Astrocyte (in vitro differentiated cells and primary cell): ENCODE data around the gene EFCAB6. TPM values are rescaled to one million over a fixed set of nuclear protein-coding genes. Genes with fewer than 3 reads are reported as not detected.

ENCODE experiments used
- DNase-seq: peaks from one replicate; pipeline ENCODE4 v3.0.0-alpha.2; 2010; ENCODE audit warnings: low read depth
- FAIRE-seq: peaks from 2 replicates; lab custom pipeline; 2011; peaks lifted over from hg19 to GRCh38; lab: Jason Lieb, UNC
- H2AFZ ChIP-seq: 2 replicates; pipeline ENCODE4 v1.6.0; 2012; ENCODE audit warnings: low read depth, low read length, inconsistent platforms
- H3K27ac ChIP-seq: 2 replicates; pipeline ENCODE4 v1.5.1; 2011; ENCODE audit warnings: low read depth, low read length, inconsistent platforms
- H3K27me3 ChIP-seq: 2 replicates; pipeline ENCODE4 v1.6.0; 2011; ENCODE audit warnings: low read length, inconsistent platforms; ENCODE audit not compliant: insufficient read depth
- H3K36me3 ChIP-seq: 2 replicates; pipeline ENCODE4 v1.5.1; 2011; ENCODE audit warnings: low read length, inconsistent platforms; ENCODE audit not compliant: insufficient read depth
- H3K4me1 ChIP-seq: 2 replicates; pipeline ENCODE4 v1.5.1; 2011; ENCODE audit warnings: low read length, inconsistent platforms; ENCODE audit not compliant: insufficient read depth
- H3K4me2 ChIP-seq: 2 replicates; pipeline ENCODE4 v1.6.0; 2012; ENCODE audit warnings: low read length, inconsistent platforms
- H3K4me3 ChIP-seq: 2 replicates; pipeline ENCODE4 v1.5.1; 2011; ENCODE audit warnings: low read depth, mild to moderate bottlenecking, low read length, inconsistent platforms; ENCODE audit not compliant: insufficient read depth
- H3K79me2 ChIP-seq: 2 replicates; pipeline ENCODE4 v1.6.0; 2012; ENCODE audit warnings: mild to moderate bottlenecking, low read length, inconsistent platforms; ENCODE audit not compliant: insufficient read depth
- H3K9ac ChIP-seq: 2 replicates; pipeline ENCODE4 v1.6.0; 2012; ENCODE audit warnings: mild to moderate bottlenecking, low read length, inconsistent platforms
- H3K9me3 ChIP-seq: 2 replicates; pipeline ENCODE4 v1.5.1; 2012; ENCODE audit warnings: low read depth, mild to moderate bottlenecking, low read length, inconsistent platforms; ENCODE audit not compliant: insufficient read depth
- H4K20me1 ChIP-seq: 2 replicates; pipeline ENCODE4 v1.6.0; 2012; ENCODE audit warnings: low read length, inconsistent platforms; ENCODE audit not compliant: insufficient read depth
- H3K27ac Mint-ChIP-seq: one replicate; pipeline ENCODE4 v1.8.0; 2021; ENCODE audit warnings: mild to moderate bottlenecking, mixed read lengths; ENCODE audit not compliant: unreplicated experiment
- H3K27me3 Mint-ChIP-seq: one replicate; pipeline ENCODE4 v1.8.0; 2021; ENCODE audit warnings: low read depth, mixed read lengths; ENCODE audit not compliant: unreplicated experiment
- H3K36me3 Mint-ChIP-seq: one replicate; pipeline ENCODE4 v1.8.0; 2021; ENCODE audit warnings: low read depth, mixed read lengths; ENCODE audit not compliant: unreplicated experiment
- H3K4me1 Mint-ChIP-seq: one replicate; pipeline ENCODE4 v1.8.0; 2021; ENCODE audit warnings: low read depth, mixed read lengths; ENCODE audit not compliant: unreplicated experiment
- H3K4me3 Mint-ChIP-seq: one replicate; pipeline ENCODE4 v1.8.0; 2021; ENCODE audit warnings: mild to moderate bottlenecking, moderate library complexity, mixed read lengths; ENCODE audit not compliant: unreplicated experiment
- H3K9me3 Mint-ChIP-seq: one replicate; pipeline ENCODE4 v1.8.0; 2021; ENCODE audit warnings: mild to moderate bottlenecking, mixed read lengths; ENCODE audit not compliant: unreplicated experiment
- EZH2 ChIP-seq: IDR thresholded peaks from 2 replicates; pipeline ENCODE4 v1.6.1; 2012; ENCODE audit warnings: mild to moderate bottlenecking, low read length, inconsistent platforms; ENCODE audit not compliant: insufficient read depth
- total RNA-seq: library from RNA; stranded (reverse); gene quantifications from 2 replicates; pipeline ENCODE4 v1.2.1, GENCODE V29; 2021
- TF ChIP-seq, protein P1 (sequence below): IDR thresholded peaks from 2 replicates; pipeline ENCODE4 v1.5.1; 2011; ENCODE audit warnings: low read depth, mild to moderate bottlenecking, inconsistent platforms, low read length, moderate library complexity; ENCODE audit not compliant: insufficient read depth

The EFCAB6 gene
- total RNA-seq, 1 donor from 2014 or later: 1.2 TPM

GRCh38 chr22:43539572-43540528, 272.3 kb downstream of the EFCAB6 start:
- H3K36me3 ChIP-seq: no peaks in the 10 kb centered on the region
- no peak overlapping the region for H3K27ac ChIP-seq
- H3K4me2 ChIP-seq: no peak overlapping the region
- TF ChIP-seq, protein P1, sequence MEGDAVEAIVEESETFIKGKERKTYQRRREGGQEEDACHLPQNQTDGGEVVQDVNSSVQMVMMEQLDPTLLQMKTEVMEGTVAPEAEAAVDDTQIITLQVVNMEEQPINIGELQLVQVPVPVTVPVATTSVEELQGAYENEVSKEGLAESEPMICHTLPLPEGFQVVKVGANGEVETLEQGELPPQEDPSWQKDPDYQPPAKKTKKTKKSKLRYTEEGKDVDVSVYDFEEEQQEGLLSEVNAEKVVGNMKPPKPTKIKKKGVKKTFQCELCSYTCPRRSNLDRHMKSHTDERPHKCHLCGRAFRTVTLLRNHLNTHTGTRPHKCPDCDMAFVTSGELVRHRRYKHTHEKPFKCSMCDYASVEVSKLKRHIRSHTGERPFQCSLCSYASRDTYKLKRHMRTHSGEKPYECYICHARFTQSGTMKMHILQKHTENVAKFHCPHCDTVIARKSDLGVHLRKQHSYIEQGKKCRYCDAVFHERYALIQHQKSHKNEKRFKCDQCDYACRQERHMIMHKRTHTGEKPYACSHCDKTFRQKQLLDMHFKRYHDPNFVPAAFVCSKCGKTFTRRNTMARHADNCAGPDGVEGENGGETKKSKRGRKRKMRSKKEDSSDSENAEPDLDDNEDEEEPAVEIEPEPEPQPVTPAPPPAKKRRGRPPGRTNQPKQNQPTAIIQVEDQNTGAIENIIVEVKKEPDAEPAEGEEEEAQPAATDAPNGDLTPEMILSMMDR: no peak
- no peak for TF ChIP-seq EZH2
- no peak overlapping the region for H3K9ac ChIP-seq
- H3K36me3 Mint-ChIP-seq: no peaks in the 10 kb centered on the region
- no peaks in the 10 kb centered on the region for H3K9me3 Mint-ChIP-seq
- H3K4me1 ChIP-seq: no peaks in the 10 kb centered on the region
- H3K27ac Mint-ChIP-seq: no peak overlapping the region
- no peak overlapping the region for H3K4me3 ChIP-seq
- H2AFZ ChIP-seq: no peak overlapping the region
- H3K79me2 ChIP-seq: no peaks in the 10 kb centered on the region
- H3K4me3 Mint-ChIP-seq: no peak overlapping the region
- peaks cover 45% of the 10 kb centered on the region for H3K27me3 Mint-ChIP-seq
- no peak for FAIRE-seq
- no peak for DNase-seq
- peaks cover 5% of the 10 kb centered on the region for H3K4me1 Mint-ChIP-seq
- no peaks in the 10 kb centered on the region for H3K27me3 ChIP-seq
- H3K9me3 ChIP-seq: no peaks in the 10 kb centered on the region
- no peaks in the 10 kb centered on the region for H4K20me1 ChIP-seq

- Mint-ChIP-seq H3K27ac (no peak overlapping the region), H3K36me3 (no peaks in the 10 kb centered on the region), H3K27me3 (peaks cover 38% of the 10 kb centered on the region), H3K9me3 (no peaks in the 10 kb centered on the region), H3K4me3 (no peak overlapping the region), H3K4me1 (peaks cover 5% of the 10 kb centered on the region)
- no peaks in the 10 kb centered on the region for H3K9me3 ChIP-seq
- FAIRE-seq (no peak), DNase-seq (no peak)
- TF ChIP-seq, protein P1: no peak
- H3K27ac ChIP-seq: no peak overlapping the region
- H3K36me3 ChIP-seq: no peaks in the 10 kb centered on the region
- no peak overlapping the region for H3K9ac ChIP-seq
- no peaks in the 10 kb centered on the region for H4K20me1 ChIP-seq
- no peaks in the 10 kb centered on the region for H3K27me3 ChIP-seq
- H3K4me1 ChIP-seq: no peaks in the 10 kb centered on the region
- no peaks in the 10 kb centered on the region for H3K79me2 ChIP-seq
- no peak overlapping the region for H2AFZ ChIP-seq
- H3K4me3 ChIP-seq: no peak overlapping the region
- no peak overlapping the region for H3K4me2 ChIP-seq
Observed at GRCh38 chr22:43537019-43537585, 275.0 kb downstream of the EFCAB6 start.

DNA sequence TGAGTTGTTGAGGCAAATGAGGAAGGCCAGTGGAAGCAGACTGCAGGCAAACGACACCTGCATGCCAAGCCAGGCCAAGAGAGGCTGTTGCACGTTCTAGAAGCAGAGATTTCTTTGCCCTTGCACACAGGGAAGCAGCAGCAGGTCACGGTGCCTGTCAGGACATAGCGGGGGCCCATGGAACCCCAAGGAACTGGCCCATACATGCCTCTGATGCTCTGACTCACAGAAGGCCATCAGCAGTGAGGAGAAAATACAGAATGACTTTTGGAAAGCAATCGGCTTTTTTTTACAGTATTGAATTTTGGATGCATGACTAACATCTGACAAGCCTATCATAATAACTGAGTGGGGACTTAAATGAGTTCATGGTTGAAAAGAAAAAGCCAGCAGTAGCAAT, 276.4 kb downstream of the EFCAB6 start:
- FAIRE-seq (no peak), DNase-seq (no peak)
- Mint-ChIP-seq H3K4me3 (no peak overlapping the region), H3K27ac (no peak overlapping the region), H3K9me3 (no peaks in the 10 kb centered on the region), H3K27me3 (peaks cover 30% of the 10 kb centered on the region), H3K4me1 (peaks cover 5% of the 10 kb centered on the region), H3K36me3 (no peaks in the 10 kb centered on the region)
- TF ChIP-seq, protein P1: no peak
- no peak for TF ChIP-seq EZH2
- Histone ChIP-seq H3K79me2 (no peaks in the 10 kb centered on the region), H3K27ac (no peak overlapping the region), H3K9ac (no peak overlapping the region), H3K9me3 (no peaks in the 10 kb centered on the region), H3K36me3 (no peaks in the 10 kb centered on the region), H4K20me1 (no peaks in the 10 kb centered on the region), H3K4me3 (no peak overlapping the region), H2AFZ (no peak overlapping the region), H3K27me3 (no peaks in the 10 kb centered on the region), H3K4me1 (no peaks in the 10 kb centered on the region), H3K4me2 (no peak overlapping the region)
